NCI-H1092 treated with DMSO at 0.1 percent for 48 hours (cell line): ENCODE measurements around the gene FLNC.

ENCODE experiments used
- DNase-seq: peaks from one replicate; lab custom pipeline; 2025; lab: John Stamatoyannopoulos, UW

Gene FLNC

DNA sequence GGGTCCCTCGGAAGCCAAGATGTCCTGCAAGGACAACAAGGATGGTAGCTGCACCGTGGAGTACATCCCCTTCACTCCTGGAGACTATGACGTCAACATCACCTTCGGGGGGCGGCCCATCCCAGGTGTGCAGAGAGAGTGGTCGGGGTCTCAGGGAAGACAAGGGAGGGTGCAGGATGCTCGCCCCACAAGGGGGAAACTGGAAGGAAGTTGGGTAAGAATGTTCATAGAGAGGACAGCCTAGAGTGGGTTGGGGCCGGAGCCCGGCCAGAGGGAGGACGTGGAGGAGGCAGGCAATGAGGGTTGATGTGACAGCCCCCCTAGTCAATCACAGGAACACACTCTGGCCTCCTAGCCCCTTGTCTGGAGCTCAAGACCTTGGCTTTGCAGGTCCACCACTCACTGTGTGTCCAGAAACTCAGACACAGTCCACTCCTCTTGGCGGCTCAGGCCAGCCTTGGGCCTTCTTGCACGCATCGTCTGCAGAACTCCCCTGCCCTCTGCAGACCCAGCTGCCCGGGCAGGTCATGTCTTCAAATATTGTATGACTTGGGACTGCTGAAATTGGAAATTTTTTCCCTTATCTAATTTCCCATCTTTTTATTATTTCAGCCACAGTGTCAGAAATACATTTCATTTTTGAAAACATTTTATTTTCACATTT, 16.7 kb downstream of the FLNC start:
- DNase-seq = no peak

DNA sequence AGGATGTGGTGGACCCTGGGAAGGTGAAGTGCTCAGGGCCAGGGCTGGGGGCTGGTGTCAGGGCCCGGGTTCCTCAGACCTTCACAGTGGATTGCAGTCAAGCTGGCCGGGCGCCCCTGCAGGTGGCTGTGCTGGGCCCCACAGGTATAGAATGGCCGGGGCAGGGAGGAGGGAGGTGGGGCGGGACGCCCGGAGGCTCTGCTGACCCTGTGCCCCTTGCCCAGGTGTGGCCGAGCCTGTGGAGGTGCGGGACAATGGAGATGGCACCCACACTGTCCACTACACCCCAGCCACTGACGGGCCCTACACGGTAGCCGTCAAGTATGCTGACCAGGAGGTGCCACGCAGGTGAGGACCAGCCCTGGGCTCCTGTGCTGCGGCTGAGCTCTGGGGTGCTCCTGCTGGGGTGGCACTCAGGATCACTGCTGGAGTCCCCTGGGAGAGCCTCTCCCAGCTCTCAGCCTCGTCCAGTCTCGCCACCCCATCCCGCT, 17.6 kb downstream of the FLNC start:
- DNase-seq = no peak

- DNase-seq = no peak
Measured at GRCh38 chr7:128848289-128849155, 18.3 kb downstream of the FLNC start.

DNA sequence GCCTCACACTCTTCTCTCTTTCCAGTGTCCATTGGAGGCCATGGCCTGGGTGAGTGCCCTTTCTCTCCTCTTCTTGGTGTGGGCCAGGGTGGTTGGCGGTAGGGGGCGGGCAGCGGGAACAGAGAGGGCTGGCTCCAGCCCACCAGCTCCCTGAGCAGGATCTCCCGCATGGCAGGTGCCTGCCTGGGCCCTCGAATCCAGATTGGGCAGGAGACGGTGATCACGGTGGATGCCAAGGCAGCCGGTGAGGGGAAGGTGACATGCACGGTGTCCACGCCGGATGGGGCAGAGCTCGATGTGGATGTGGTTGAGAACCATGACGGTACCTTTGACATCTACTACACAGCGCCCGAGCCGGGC, 18.9 kb downstream of the FLNC start:
- DNase-seq = no peak

- DNase-seq = no peak
Measured at GRCh38 chr7:128849804-128850490, 19.7 kb downstream of the FLNC start.

DNA sequence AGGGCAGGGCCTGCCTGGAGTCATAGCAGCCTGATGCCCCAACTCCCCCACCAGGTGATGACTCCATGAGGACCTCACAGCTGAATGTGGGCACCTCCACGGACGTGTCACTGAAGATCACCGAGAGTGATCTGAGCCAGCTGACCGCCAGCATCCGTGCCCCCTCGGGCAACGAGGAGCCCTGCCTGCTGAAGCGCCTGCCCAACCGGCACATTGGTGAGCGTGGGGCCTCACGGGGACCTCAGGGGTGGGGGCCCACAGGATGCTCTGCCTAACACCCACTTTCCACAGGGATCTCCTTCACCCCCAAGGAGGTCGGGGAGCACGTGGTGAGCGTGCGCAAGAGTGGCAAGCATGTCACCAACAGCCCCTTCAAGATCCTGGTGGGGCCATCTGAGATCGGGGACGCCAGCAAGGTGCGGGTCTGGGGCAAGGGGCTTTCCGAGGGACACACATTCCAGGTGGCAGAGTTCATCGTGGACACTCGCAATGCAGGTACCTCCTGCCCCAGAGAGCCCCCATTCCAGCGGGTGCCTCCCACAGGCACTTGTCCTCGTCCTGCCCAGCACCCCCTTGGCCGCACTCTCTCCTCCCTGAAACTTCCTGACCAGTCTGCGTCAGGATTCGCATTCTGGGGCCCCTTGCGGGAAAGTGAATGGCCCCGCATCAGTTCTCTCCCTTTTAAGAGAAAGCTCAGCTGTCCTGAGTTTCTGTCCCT, 22.5 kb downstream of the FLNC start:
- DNase-seq = no peak

GRCh38 chr7:128853799-128854198, 23.6 kb downstream of the FLNC start:
- no peak for DNase-seq

GRCh38 chr7:128854396-128854795, 24.2 kb downstream of the FLNC start:
- DNase-seq = no peak

DNA sequence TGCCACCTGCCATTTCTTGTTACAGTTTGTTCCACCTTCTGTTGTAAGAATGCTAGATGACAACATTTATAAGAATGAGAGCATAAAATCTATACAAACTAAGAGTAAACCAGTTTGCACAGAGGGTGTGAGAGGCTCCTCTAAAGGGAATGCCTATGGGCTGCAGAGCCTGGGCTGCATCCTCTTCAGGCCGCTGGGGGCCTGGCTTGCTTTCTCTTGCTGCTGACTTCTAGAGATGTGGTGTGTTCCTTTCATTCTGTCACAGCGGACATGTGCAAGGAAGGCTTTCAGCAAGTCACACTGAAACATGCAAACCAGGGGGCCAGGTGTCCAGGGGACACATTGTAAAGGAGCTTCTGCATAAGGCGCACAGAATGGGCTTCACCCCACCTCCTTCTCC, 25.4 kb downstream of the FLNC start:
- DNase-seq = no peak

GRCh38 chr7:128856001-128856718, 26.0 kb downstream of the FLNC start:
- no peak for DNase-seq

- DNase-seq = no peak
Measured at GRCh38 chr7:128858380-128859231, 28.4 kb downstream of the FLNC start.

DNA sequence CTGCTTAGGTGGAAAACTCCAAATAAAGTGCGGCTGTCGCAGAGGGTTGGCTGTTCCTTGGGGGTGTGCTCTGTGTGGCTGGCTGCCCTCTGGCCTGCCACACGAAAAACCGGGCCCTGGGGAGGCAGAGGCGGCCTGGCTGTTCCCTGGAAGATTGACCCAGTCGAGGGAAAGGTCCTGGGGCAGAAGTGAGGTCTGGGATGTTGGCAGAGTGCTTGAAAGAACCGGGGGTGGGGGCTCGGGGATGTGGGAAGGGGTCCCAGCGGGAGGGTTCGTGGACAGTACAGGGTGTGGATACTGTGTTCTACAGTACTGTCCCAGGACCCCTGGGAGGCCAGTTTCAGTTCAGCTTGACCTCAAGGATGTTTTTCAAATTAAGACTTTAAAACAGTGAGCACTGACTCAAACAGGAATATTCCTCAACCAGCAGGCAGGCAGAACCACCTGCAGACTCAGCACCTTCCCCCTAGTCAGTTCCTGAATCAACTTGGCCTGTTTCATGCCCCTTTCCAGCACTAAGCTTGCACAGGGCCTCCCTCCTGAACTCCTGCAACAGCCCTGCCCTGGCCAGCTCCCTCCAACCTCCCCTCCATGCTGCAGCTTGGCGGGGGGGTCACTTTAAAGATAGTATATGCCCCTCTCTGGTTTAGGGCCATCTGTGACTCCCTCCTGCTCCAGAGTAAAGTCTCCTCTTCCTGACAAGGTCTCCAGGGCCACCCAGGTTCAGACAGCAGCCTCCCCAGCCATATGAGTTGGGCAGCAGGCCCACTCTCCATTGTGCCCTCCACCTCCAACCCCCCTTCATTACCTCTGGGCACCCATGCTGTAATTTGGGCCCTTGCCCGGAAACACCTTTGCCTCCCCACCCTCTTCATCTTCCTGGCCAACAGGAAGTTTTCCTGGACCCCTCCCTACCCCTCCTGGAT, 29.3 kb downstream of the FLNC start:
- DNase-seq = no peak

GRCh38 chr7:128860158-128861073, 30.2 kb downstream of the FLNC start:
- DNase-seq = no peak

- no peak for DNase-seq
Measured at GRCh38 chr7:128861957-128862570, 31.9 kb downstream of the FLNC start.

DNA sequence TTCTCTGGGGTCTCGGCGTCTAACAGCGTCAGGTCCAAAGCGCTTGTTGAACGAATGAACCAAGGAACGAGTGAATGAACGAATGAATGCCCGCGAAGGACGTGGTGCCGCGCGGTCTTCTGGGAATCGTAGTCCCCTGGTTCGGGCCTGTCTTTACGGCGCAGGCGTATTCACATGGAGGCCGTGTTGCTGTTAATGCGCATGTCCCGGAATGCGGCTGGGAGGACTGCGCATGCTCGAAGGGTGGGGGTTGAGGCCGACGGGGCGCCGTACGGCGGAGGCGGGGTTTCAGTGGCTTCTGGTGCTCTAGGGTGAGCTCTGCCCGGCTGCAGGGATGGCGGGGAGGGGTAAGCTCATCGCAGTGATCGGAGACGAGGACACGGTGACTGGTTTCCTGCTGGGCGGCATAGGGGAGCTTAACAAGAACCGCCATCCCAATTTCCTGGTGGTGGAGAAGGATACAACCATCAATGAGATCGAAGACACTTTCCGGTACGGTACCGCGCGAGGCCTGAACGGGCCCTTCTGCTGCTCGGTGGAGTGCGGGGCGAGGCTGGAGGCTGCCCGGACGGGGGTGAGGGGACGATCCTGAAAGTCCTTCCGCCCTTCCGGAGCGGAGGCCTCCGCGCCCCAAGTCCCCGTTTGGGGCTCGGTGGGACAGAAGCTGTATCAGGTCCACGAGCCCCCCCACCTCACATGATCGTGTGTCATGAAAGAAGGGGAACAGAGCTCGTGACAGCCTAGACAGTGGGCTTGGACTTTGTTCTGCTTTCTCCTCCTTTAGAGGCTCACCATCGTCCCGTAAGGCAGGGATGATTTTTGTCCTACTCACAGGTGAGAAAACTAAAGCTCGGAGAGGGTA, 32.6 kb downstream of the FLNC start, which contains the start of gene ATP6V1F:
ATP6V1F (plus strand) TSS at position 286 of the 862 bp plus-strand sequence; CDS start at position 335, 49 bp downstream.
- DNase-seq = peak; percentile 99

- DNase-seq = peak; percentile 53
Measured at GRCh38 chr7:128863433-128863989, 33.3 kb downstream of the FLNC start.
